MM.1S (cell line): ENCODE data around the gene ADGRL3.

ENCODE experiments used
- EZH2 ChIP-seq: fragments of 300-600 bp; sonication (generic); optimal IDR thresholded peaks from 2 replicates; pipeline ENCODE3; 2017; ENCODE audit warnings: low read depth, mild to moderate bottlenecking, antibody characterized with exemption, low read length, mixed read lengths
- EZH2phosphoT487 ChIP-seq: fragments of 300-600 bp; sonication (generic); IDR thresholded peaks from 2 replicates; pipeline ENCODE4 v1.6.1; 2018; ENCODE audit warnings: antibody characterized with exemption, low read length
- TF ChIP-seq, protein P1 (sequence below): fragments of 300-600 bp; sonication (generic); IDR thresholded peaks from 2 replicates; pipeline ENCODE4 v1.5.1; 2016; ENCODE audit warnings: antibody characterized with exemption, low read length, mixed read lengths

DNA sequence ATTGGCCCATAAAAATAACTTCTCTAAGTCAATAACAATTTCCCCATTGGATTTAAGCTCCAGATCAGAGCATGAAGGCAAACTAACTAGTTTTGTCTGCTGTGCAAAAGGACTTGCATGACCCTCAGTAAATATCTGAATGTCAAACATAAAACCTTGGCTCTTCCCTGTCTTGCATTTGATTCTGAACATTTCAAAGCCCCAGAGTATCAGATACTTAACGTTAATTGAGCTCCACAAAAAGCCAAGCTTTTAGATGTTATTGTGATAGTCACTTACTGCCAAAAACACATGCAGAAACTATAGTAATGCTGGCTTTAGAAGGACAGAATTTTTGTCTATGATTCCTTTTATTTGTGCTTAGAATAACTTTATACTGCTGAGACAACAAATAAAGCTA, 664.2 kb downstream of the ADGRL3 start:
- no peak for TF ChIP-seq EZH2
- TF ChIP-seq, protein P1, sequence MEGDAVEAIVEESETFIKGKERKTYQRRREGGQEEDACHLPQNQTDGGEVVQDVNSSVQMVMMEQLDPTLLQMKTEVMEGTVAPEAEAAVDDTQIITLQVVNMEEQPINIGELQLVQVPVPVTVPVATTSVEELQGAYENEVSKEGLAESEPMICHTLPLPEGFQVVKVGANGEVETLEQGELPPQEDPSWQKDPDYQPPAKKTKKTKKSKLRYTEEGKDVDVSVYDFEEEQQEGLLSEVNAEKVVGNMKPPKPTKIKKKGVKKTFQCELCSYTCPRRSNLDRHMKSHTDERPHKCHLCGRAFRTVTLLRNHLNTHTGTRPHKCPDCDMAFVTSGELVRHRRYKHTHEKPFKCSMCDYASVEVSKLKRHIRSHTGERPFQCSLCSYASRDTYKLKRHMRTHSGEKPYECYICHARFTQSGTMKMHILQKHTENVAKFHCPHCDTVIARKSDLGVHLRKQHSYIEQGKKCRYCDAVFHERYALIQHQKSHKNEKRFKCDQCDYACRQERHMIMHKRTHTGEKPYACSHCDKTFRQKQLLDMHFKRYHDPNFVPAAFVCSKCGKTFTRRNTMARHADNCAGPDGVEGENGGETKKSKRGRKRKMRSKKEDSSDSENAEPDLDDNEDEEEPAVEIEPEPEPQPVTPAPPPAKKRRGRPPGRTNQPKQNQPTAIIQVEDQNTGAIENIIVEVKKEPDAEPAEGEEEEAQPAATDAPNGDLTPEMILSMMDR: no peak
- no peak for TF ChIP-seq EZH2phosphoT487
